ENCODE measurements around the gene UBE3A.
"Not testable (repeated sequence)": the region's sequence is repeated elsewhere in the genome, so short reads cannot be mapped to it uniquely, and the experiment has no call there.

UBE3A gene

DNA sequence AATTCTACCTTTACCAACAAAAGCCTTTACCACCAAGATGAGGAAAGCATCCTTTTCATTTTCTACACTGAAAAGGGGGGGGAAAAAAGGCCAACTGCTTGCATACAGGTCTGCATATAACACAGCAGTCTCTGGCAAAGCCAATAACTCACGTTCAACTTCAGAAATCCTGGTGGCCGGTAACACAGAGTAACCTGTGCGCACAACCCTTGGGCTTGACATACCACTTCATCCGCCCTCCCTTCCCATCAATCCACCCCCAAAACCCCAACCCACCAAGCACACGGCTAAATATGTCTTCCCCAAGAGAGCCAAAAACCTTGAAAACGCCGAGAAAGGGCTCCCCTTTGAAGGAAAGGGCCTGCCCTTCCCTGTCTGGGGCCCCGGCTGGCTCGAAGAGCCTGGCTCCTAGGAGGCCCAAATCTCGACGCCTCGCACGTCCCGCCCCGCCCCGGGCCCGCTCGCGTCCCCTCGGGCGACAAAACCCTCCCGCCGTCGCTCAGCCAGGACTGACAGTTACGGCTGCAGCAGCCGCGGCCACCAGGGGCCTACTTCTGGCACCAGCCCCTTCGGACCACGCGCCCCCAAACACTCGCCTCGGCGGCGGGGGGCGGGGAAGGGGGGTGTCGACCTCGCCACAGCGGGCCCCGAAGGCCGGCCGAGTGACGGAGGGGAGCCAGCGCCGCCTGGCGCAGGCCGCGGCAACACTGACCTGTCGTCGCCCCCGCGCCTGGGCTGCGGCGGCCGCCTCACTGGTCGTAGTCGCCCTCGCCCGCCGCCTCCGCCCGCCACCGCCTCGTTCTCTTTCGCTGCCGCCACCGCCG, 835 bp downstream of the UBE3A start:
- peak; percentile 60 for DNase-seq

DNA sequence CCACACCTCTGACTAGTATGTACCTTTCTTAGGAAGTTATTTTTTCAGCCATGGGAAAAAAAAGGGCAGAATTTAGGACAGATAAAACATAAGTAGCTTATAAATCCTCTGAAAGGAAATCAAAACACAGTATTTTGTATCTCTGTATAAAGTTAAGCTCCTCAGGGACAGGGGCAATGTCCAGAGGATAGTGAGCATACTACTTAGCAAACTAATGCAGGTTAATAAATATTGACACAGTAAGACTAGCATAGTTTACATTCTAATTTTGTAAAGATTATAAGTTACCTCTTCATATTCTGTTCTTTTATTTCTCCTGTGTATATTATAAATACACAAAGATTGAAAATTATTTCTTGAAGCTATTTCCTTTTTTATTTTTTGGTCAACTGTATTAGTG, 2.1 kb downstream of the UBE3A start:
- DNase-seq, result no peak

DNA sequence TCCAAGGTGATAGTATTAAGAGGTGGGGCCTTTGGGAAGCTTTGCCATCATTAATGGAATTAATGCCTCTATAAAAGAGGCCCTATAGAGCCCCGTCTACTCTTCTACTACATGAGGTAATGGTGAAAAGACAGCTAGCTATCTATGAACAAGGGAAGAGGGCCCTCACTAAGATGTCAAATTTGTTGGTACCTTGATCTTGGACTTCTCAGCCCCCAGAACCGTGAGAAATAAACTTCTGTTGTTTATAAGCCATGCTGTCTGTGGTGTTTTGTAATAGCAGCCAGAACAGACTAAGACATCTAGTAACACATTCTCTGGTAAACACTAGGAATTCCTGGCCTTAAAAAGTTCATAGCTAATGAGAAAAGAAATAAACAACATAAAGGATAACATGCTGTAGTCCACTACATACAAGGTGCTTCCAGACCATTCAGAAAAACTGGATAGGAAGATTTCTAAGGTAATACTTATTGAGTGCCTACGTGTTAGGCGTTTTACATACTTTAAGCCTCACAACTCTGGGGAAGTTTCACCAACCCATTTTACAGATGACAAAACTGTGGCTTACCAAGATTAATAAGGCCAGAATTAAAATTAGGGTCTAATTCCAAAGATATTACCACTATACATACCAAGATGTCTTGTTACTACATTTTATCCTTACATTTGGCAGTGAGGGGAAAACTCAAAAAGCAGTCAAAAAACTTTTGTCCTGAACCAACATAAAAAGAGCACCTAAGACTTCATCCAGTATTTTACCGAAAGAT, 3.2 kb downstream of the UBE3A start:
- no peak for DNase-seq

DNA sequence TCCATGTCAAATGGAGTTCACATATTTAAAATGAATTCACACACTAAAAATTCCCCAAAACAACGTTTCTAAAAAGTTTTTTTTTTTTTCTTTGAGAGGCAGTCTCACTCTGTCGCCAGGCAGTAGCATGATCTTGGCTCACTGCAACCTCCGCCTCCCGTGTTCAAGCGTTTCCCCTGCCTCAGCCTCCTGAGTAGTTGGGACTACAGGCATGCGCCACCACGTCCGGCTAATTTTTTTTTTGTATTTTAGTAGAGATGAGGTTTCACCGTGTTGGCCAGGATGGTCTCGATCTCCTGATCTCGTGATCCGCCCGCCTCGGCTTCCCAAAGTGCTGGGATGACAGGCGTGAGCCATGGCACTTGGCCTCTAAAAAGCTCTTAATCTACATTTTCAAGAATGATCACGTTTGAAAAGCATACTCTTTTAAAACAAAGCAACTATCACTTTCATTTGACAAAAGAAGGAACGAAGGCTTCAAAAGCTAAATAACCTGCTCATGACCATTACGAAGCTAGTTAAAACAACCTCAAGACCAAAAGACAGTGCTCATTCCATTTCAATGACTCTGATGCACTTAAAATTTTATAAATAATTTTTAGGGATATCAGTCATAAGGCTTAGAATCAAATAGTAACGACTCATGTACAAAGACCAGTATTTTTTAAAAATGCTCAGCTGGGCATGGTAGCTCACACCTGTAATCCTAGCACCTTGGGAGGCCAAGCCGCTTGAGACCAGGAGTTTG, 5.5 kb downstream of the UBE3A start:
- no peak for DNase-seq

DNA sequence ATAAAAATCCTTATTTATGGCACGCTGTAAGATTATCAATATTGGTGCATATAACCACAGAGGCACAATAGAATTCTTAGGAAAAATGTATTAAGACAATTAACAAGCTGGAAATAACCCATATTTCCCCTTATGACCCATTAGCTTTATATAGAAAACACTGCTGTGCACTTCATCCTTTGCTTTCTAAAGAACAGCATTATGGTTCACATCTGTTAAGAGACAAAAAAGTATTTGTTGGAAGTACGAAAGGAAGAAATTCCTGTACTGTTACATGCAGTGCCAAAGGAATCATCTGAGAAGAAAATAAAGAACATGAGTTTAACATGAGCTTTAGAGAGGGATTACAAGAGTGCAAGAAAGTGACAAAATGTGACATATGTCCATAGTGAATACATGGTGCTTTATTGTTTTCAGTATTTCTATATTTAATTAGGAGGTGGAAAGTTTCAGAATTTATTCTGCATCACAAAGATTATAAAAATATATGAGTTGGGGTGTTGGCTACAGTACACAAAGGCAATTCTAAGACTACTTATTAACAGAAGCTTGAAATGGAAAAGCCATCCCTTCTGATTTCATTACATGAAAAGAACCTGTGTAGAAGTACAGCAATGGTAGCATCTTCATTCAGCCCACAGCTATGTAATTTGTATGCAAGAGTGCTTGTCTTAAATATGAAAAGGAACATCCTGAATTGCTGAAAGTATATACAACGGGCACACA, 6.8 kb downstream of the UBE3A start:
- no peak for DNase-seq

DNA sequence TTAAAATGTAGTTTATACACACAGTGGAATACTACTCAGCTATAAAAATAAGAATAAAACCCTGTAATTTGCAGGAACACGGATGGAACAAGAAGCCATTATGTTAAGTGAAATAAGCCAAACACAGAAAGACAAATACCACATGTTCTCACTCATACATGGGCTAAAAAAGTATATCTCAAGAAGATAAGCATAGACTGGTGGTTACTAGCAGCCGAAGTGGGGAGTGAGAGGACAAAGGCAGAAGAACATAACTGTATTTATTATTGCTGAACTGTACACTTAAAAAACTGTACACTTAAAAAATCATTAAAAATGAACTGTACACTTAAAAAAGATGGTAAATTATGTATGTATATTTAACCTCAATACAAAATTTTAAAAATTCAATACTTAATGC, 11.0 kb downstream of the UBE3A start:
- DNase-seq, result no peak

DNA sequence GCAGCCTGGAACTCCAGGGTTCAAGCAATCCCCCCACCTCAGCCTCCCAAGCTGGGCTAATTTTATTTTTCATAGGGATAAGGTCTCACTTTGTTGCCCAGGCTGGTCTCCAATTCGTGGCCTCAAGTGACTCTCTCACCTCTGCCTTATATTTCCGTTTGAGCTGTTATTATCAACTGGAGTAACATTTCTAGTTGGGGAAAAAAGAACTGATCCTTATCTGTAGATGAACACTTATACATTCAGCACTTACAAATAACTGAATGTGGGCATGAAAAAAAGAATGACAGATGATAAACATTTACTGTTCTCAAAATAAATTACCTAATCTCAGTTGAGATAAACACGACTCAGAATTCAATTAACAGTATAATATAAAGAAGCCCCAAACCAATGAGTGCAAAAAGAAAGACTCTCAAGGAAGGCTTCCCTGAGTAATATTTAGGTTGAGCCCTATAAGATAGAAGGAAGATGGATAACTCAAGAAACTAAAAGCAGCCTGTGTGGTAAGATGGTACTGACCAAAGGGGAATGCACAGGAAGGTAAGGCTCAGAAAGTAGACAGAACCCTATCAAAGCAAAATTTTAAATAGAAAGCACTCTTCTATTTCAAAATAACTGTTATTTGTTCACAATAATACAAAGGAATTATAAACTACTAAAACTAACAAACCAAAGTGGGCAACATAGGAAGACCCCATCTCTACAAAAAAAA, 11.8 kb downstream of the UBE3A start:
- DNase-seq, result no peak

DNA sequence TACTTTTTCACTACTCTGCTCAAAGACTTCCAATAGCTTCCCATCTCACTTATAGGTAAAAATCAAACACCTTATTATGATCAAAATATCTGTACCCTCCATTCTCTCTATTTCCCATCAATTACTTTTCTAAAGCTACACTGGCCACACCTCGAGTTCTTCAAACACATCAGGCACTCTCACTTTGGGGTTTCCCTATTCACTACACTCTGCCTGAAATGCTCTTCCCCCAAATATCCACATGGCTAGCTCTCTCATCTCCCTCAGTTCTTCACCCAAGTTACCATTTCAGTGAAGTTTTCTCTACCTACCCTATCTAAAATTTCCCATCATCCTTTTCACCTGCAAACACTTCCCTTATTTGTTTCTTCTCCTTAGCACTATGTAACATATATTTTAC, 14.8 kb downstream of the UBE3A start:
- no peak for DNase-seq

DNA sequence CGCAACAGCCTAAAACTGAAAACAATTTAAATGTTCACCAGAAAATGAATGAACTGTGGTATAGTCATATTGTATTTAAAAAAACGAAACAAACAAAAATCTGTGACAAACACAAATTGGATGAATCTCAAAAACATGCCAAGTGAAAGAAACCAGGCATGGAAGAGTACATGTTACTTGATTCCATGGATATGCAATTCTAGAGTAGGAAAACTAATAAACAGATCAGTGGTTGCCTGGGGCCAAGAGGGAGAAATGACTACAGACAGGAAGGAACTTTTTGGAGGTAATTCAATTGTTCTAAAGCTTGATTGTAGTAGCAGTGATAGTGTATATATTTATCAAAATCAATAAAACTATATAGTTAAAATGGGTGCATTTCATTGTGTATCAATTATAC, 16.8 kb downstream of the UBE3A start:
- DNase-seq, result no peak

DNA sequence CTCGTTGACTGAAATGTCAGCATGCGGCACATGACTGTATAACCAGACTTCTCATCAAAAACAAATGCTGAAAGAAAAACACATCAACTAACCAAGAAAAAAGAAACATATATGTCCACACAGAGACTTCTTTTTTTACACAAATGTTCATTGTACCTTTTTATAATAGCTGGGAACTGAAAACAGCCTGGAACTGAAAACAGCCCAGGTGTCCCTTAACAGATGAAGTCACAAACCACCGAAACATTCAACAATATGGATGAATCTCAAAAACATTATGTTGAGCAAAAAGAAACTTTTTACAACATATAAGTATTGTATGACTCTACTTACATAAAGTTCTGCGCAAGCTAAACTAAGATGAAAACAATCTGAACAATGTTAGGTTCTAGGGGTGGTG, 20.6 kb downstream of the UBE3A start:
- DNase-seq, result no peak

DNA sequence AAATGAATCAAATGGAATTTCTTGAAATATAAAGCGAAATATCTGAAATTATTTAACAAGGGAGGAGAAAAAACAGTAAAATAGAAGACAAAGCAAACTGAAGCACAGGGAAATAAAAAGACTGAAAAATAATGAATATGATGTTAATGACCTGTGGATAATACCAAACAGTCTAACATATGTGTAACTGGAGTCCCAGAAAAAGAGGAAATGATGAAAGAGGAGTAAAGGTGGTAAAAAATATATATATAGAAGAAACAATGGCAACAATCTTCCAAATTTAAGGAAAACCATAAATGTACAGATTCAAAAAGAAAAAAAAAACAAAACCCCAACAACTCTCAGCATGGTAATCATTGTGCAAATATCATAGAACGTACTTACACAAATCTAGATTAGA, 21.2 kb downstream of the UBE3A start:
- DNase-seq, result no peak

DNA sequence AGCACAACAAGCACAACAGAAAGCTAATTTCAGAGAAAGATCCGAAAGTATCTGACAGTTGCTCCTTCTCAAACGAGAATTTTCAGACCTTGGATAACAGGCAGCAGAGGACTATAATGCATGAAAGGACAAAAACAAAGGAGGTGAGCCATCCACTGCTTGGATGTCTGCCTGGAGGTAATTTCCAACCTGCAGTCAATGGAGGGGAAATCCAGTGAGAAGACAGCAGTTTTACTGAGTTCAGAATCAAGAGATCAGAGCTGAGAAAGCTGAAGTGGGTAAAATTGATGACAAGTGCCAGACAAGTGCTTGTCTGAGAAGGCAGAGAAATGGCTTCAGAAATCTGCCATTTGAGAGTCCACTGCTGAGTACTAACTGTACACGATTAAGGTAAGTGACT, 22.1 kb downstream of the UBE3A start:
- no peak for DNase-seq

DNA sequence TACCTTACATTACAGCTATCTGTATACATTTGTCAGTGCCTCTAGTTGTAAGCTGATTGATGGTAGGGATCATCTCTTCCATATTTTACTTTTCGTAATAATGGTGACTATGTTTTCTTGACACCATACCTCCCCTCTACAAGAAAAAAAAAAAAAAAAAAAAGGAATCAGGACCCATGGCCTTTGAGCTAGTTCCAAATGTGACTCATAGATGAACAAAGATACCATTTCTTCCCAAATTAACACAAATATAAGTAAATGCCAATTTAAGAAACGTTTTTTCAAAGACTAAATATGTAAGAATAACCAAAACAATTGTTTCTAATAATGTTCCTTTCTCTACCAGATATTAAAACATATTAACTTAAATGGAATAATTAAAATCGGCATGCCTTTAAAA, 23.1 kb downstream of the UBE3A start:
- DNase-seq, result no peak

DNA sequence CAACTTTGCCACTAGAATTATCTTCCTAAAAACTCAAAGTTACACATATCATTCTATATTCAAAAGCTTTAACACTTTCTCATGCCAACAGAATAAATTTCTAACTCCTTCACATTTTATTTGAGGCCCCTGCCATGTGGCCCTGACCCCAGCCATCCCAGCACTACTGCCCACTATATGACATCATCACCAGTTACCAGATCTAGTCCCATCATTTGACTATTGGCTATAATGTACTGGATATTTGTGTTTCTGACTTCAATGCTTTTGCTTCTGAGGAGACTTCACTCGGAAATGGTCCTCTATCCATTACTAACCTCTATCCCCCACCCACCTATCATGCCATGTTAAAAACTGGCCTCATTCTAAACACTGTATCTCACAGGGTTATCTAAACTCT, 23.6 kb downstream of the UBE3A start:
- no peak for DNase-seq

DNA sequence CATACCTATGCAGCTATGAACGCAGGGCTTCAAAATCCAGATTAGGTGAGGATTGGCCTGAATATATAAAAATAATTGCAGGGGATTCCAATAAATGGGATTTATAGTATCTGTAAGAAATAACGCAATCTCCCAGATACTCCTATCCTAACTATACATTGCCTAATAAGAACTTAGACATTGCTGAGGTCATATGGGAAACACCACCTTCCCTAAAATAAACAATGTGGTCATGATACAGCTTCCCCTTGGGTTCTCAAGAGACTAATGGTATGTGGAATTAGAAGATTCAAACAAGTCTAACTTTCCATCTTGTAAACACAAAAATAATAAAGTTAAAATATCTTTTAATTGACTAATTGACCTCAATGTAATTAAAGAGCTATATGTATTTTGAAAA, 28.2 kb downstream of the UBE3A start:
- no peak for DNase-seq

DNA sequence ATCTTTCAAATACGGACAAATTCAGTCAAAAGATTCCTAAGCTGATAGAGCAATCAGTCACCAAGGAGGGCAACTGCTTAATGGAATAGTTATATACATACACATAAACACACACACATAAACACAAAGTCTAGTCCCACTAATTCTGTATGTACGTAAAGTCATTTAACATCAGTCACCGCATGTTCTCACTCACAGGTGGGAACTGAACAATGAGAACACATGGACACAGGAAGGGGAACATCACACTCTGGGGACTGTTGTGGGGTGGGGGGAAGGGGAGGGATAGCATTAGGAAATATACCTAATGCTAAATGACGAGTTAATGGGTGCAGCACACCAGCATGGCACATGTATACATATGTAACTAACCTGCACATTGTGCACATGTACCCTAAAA, 29.1 kb downstream of the UBE3A start:
- DNase-seq, result not testable (repeated sequence)

DNA sequence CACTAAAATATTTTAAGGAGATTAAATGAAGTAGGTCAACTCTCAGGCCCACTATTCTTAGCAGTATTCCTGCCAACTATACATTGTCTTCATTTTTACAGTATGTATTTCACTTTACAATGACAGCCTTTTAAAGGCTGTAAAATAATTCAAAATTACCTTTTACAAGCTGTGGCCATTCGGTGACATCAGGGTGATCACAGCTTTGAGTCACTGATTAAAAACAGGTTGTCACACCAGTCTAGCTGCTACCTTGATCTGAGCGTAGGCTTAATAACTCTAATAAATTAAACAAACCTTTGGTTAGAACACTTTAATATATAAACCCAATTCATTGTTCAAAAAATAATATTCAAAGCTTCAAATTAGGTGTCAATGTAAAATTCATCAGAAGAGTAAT, 29.9 kb downstream of the UBE3A start:
- no peak for DNase-seq

DNA sequence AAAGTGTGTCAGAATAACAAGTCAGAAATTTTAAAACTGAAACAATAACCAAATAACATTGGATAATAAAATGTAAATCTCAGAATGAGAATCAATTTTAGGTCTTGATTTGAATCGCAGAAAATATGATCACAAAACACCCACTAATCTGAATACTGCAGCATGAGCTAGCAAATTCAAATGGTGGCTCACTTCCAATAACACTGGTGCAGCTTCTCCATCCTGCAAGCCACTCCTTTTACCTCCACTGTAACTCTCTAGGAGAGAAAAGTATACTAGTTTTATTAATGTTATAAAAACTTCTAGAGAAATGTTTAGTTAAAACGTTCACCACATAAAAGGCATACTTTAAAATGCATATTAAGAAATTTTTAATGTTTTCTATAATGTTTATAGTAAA, 30.4 kb downstream of the UBE3A start:
- DNase-seq, result no peak

DNA sequence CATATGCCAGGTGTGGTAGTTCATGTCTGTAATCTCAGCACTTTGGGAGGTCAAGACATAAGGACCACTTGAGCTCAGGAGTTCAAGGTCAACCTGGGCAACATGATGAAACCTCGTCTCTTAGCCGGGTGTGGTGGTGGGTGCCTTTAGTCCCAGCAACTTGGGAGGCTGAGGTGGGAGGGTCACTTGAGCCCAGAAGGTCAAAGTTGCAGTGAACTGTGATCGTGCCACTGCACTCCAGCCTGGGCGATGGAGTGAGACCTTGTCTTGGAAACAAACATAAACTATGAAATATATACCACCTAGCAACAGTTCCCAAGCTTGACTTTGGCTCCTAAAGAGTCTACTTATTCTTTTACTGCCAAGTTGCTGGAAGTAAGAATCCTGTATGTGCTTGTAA, 30.9 kb downstream of the UBE3A start:
- DNase-seq, result no peak

DNA sequence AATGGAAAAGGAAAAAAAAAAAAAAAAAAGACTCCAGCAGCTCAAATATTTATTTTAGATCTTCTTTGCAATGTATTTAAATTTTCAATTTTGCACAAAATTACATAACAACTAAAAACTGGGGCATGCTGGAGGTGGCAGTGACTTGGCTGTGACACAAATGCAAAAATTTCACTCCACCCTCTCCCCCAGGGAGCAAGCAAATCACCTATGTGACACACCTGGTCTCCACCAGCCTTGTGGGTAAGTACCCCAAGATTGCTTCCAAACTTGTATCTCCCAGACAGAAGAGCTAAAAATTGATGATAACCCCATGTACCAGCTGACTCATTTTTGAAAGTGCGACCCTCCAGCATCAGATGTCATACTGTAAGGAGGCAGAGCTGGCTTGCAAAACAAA, 32.0 kb downstream of the UBE3A start:
- no peak for DNase-seq

DNA sequence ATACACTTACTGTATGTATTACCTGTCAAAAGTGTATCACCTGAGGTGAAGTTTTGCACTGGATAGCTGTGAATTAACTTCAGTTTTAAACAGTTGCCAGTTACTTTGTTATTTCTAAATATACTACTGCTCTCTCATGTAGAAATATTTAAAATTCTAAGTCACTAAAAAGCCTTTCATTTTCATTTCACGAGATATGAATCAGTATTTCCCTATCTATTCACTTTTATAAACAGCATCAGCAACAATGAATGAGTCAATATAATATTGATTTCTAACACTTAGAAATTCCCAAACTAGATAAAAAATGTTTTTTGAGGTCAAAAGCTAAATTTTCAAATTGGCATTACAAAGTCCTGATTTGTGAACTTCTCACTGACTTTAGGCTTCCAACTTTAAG, 32.6 kb downstream of the UBE3A start:
- DNase-seq, result no peak

DNA sequence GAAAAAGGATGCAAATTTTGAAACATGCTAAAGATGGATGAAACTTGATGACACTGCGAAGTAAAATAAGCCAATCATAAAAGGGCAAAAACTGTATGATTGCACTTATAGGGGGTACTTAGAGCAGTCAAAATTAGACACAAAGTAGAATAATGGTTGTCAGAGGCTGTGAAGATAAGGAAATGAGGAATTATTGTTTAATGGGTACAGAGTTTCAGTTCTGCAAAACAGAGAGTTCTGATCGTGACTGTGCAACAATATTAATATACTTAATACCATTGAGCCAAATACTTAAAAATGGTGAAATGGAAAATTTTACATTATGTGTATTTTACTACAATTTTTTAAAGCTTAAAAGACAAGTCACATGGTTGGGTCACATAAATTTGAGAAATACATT, 35.1 kb downstream of the UBE3A start:
- DNase-seq, result no peak

DNA sequence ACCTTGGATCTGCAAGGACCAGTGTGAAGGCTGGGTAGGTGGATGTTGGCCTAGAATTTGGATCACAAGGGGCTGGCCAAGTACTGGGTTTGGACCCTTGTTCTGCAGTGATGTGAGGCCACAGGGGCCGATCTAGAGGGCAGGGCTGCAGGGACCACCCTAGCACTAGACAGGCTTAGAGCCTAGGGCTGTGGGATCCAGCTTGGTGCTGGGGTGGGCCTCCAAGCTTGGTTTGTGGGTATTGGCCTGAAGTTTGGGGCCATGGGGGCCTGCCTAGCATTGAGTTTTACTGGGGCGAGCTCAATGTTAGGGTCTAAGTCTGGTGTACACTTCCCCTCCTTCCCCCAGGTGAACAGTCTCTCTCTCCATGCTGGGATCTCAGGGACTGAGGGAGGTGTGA, 36.5 kb downstream of the UBE3A start:
- no peak for DNase-seq

Measured in CD4-positive, alpha-beta T cell treated with Interleukin-21 for 1 hour (primary cell).